ENCODE measurements around the gene PFN3. TPM values are rescaled to one million over a fixed set of nuclear protein-coding genes. Genes with fewer than 3 reads are reported as not detected.
A peak's percentile ranks its signal among the peaks of the same experiment; 100 is the strongest.

PFN3 gene
- total RNA-seq, 1 donor from 2014 or later: not detected

- Histone ChIP-seq H3K4me3 (ENCODE audit: insufficient read depth, low read depth, low read length) (no peak overlapping the region), H4K20me1 (ENCODE audit: insufficient read depth, low read length) (no peaks in the 10 kb centered on the region), H3K9me3 (ENCODE audit: insufficient read depth, low read depth, low read length) (no peaks in the 10 kb centered on the region), H2AFZ (ENCODE audit: low read depth, low read length) (no peak overlapping the region), H3K9ac (ENCODE audit: low read length) (no peak overlapping the region), H3K4me1 (ENCODE audit: insufficient read depth, low read length) (peaks cover 19% of the 10 kb centered on the region), H3K4me2 (ENCODE audit: low read length) (no peak overlapping the region), H3K27ac (ENCODE audit: low read depth, low read length) (no peak overlapping the region), H3K27me3 (ENCODE audit: insufficient read depth, low read length) (peaks cover 24% of the 10 kb centered on the region), H3K79me2 (ENCODE audit: insufficient read depth, low read length) (no peaks in the 10 kb centered on the region), H3K36me3 (ENCODE audit: insufficient read depth, low read length) (no peaks in the 10 kb centered on the region)
- no peaks in the 10 kb centered on the region for H3K4me1 Mint-ChIP-seq (ENCODE audit: low read depth, unreplicated experiment)
- peaks cover 66% of the 10 kb centered on the region for H3K27me3 Mint-ChIP-seq (ENCODE audit: low read depth, unreplicated experiment)
- H3K9me3 Mint-ChIP-seq (ENCODE audit: unreplicated experiment): no peaks in the 10 kb centered on the region
- H3K36me3 Mint-ChIP-seq (ENCODE audit: low read depth, unreplicated experiment): no peaks in the 10 kb centered on the region
- TF ChIP-seq CTCF (IDR thresholded peaks at IDR 0.05; ENCODE audit: insufficient read depth, low read depth, low read length): no peak
- TF ChIP-seq EZH2 (IDR thresholded peaks at IDR 0.05; ENCODE audit: insufficient read depth, low read length): no peak
- FAIRE-seq (no peak), DNase-seq (ENCODE audit: low read depth) (no peak)
- no peak overlapping the region for H3K4me3 Mint-ChIP-seq (ENCODE audit: unreplicated experiment)
- peak overlapping the region; percentile 26 for H3K27ac Mint-ChIP-seq (ENCODE audit: unreplicated experiment)
These were observed 5.3 kb upstream of the PFN3 start for GRCh38 chr5:177405805-177406204.

- Mint-ChIP-seq H3K36me3 (ENCODE audit: low read depth, unreplicated experiment) (no peaks in the 10 kb centered on the region), H3K4me1 (ENCODE audit: low read depth, unreplicated experiment) (no peaks in the 10 kb centered on the region), H3K27me3 (ENCODE audit: low read depth, unreplicated experiment) (peaks cover 62% of the 10 kb centered on the region), H3K27ac (ENCODE audit: unreplicated experiment) (no peak overlapping the region), H3K4me3 (ENCODE audit: unreplicated experiment) (no peak overlapping the region), H3K9me3 (ENCODE audit: unreplicated experiment) (no peaks in the 10 kb centered on the region)
- no peak overlapping the region for H3K9ac ChIP-seq (ENCODE audit: low read length)
- no peak overlapping the region for H3K4me2 ChIP-seq (ENCODE audit: low read length)
- no peaks in the 10 kb centered on the region for H3K79me2 ChIP-seq (ENCODE audit: insufficient read depth, low read length)
- no peaks in the 10 kb centered on the region for H3K9me3 ChIP-seq (ENCODE audit: insufficient read depth, low read depth, low read length)
- no peak overlapping the region for H3K4me3 ChIP-seq (ENCODE audit: insufficient read depth, low read depth, low read length)
- no peak overlapping the region for H3K27ac ChIP-seq (ENCODE audit: low read depth, low read length)
- H4K20me1 ChIP-seq (ENCODE audit: insufficient read depth, low read length): no peaks in the 10 kb centered on the region
- DNase-seq (ENCODE audit: low read depth): no peak
- H3K27me3 ChIP-seq (ENCODE audit: insufficient read depth, low read length): peaks cover 29% of the 10 kb centered on the region
- peaks cover 21% of the 10 kb centered on the region for H3K4me1 ChIP-seq (ENCODE audit: insufficient read depth, low read length)
- no peak for FAIRE-seq
- no peak overlapping the region for H2AFZ ChIP-seq (ENCODE audit: low read depth, low read length)
- TF ChIP-seq CTCF (IDR thresholded peaks at IDR 0.05; ENCODE audit: insufficient read depth, low read depth, low read length) (no peak), EZH2 (IDR thresholded peaks at IDR 0.05; ENCODE audit: insufficient read depth, low read length) (no peak)
- H3K36me3 ChIP-seq (ENCODE audit: insufficient read depth, low read length): no peaks in the 10 kb centered on the region
These were observed 4.9 kb upstream of the PFN3 start for GRCh38 chr5:177405312-177405711.

- TF ChIP-seq EZH2 (IDR thresholded peaks at IDR 0.05; ENCODE audit: insufficient read depth, low read length): no peak
- H3K4me1 Mint-ChIP-seq (ENCODE audit: low read depth, unreplicated experiment): no peaks in the 10 kb centered on the region
- H3K36me3 Mint-ChIP-seq (ENCODE audit: low read depth, unreplicated experiment): no peaks in the 10 kb centered on the region
- H3K4me3 Mint-ChIP-seq (ENCODE audit: unreplicated experiment): peak overlapping the region; percentile 73
- Histone ChIP-seq H3K4me1 (ENCODE audit: insufficient read depth, low read length) (peaks cover 27% of the 10 kb centered on the region), H4K20me1 (ENCODE audit: insufficient read depth, low read length) (no peaks in the 10 kb centered on the region), H3K27ac (ENCODE audit: low read depth, low read length) (no peak overlapping the region), H3K9ac (ENCODE audit: low read length) (peak overlapping the region; percentile 60), H2AFZ (ENCODE audit: low read depth, low read length) (peak overlapping the region; percentile 96), H3K4me3 (ENCODE audit: insufficient read depth, low read depth, low read length) (peak overlapping the region; percentile 56), H3K9me3 (ENCODE audit: insufficient read depth, low read depth, low read length) (no peaks in the 10 kb centered on the region), H3K79me2 (ENCODE audit: insufficient read depth, low read length) (no peaks in the 10 kb centered on the region), H3K36me3 (ENCODE audit: insufficient read depth, low read length) (no peaks in the 10 kb centered on the region), H3K27me3 (ENCODE audit: insufficient read depth, low read length) (peaks cover 35% of the 10 kb centered on the region), H3K4me2 (ENCODE audit: low read length) (peak overlapping the region; percentile 99)
- FAIRE-seq: no peak
- no peak overlapping the region for H3K27ac Mint-ChIP-seq (ENCODE audit: unreplicated experiment)
- DNase-seq (ENCODE audit: low read depth): no peak
- no peaks in the 10 kb centered on the region for H3K9me3 Mint-ChIP-seq (ENCODE audit: unreplicated experiment)
- peaks cover 62% of the 10 kb centered on the region for H3K27me3 Mint-ChIP-seq (ENCODE audit: low read depth, unreplicated experiment)
These were observed 4.2 kb upstream of the PFN3 start for GRCh38 chr5:177404641-177405179.

Data from astrocyte (in vitro differentiated cells and primary cell).